Measurements from ENCODE around the gene FCMR. TPM values are rescaled to one million over a fixed set of nuclear protein-coding genes. Genes with fewer than 3 reads are reported as not detected.

FCMR gene, protein sequence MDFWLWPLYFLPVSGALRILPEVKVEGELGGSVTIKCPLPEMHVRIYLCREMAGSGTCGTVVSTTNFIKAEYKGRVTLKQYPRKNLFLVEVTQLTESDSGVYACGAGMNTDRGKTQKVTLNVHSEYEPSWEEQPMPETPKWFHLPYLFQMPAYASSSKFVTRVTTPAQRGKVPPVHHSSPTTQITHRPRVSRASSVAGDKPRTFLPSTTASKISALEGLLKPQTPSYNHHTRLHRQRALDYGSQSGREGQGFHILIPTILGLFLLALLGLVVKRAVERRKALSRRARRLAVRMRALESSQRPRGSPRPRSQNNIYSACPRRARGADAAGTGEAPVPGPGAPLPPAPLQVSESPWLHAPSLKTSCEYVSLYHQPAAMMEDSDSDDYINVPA
- total RNA-seq (2014; rRNA removed; shearing (Covaris generic)), result 0.08 and 3.2 TPM in 2 replicates

DNA sequence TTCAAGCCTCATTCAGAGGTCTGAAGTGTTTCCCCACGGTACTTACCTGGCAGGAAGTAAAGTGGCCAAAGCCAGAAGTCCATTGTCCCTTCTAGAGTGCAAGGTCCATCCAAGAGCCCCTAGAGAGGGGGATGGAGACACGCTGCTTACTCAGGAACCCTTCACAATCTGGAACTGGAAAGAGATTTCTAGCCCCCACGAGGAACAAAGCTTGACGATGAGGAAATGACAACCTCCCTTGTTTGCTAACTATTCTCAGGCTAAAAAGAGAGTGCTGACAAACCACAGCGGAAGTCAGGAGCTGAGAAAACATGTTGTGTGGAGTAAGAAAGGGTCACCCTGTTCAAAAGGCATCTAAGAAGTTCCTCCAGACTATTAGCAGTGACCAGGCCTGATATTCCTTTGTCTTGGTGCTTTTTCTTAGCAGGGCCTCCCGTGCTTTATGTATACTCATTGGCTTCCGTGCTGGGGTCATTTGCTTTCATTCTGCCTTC, at the start of gene FCMR:
TSS of gene FCMR (minus strand) at position 170 of the 494 bp plus-strand sequence. CDS start at position 83, 87 bp downstream.
- DNase-seq (ENCODE audit: low spot score), result no peak

DNA sequence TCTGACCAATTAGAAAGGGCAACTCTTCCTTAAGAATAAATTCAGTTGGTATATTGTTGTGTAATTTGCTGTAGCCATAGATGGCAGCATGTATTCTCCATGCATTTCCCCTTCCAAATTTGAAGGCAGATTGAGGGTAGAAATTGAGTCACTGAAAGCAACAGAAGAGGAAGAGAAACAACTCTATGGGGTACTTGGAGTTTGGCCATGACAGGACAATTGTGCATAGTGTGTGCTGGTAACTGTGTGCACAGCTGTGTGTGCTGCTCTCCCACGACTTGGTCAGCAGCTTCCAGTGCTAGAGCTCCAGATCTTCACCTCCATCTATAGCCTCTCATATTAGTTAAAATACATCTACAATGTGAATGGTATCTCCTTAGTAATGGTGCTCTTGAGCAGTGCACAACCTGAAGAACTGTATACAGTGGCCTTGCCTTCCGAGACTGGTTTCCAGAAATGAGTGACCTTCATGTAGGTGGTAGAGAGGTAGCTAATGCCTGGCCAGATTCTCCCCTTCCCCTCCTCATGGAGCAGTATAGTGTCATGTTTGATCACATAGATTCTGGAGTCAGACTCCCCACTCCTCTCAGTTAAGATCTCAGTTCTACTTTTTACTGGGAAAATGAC, 49.4 kb upstream of the FCMR start:
- DNase-seq (ENCODE audit: low spot score), result no peak

DNA sequence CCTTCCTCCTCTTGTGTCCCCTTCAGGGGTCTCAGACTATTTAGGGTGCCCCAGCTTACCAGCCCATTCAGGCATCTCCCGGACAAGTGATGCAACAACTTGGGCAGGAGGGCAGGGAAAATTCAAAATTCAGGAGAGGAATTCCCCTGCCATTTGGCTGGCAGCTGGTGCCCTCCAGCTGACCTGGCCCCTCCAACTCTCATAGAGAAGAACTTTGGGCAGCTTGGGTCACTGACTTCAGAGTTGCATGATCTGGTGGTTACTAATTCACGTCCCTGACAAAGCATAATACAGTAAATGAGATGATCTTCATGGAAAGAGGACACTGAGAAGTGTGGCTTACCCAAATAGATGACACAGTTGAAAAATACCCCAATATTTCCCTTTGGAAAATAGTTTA, 48.7 kb upstream of the FCMR start, which contains the start of gene FCAMR:
TSS of gene FCAMR (minus strand) at position 15 of the 400 bp plus-strand sequence. CDS start 335 bp downstream, outside the sequence.
- no peak for DNase-seq (ENCODE audit: low spot score)

DNA sequence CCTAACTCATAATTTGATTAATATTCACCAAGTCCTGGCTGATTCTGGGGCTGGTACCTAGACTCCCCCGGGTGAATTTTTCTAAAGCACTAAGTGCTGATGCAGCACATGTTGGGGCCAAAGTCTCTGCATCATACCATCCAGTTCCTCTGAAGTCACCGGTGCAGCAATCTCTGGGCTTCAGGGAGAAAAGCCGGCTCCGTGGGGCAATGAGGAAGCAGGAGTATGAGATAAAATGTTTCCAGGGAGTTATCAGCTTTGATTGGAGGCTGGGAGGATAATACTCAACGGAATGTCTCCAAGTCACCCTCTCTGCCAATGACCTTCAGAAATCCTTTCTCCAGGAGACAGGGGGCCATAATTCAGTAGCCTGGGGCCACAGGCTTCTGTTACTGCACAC, 47.3 kb upstream of the FCMR start:
- no peak for DNase-seq (ENCODE audit: low spot score)

DNA sequence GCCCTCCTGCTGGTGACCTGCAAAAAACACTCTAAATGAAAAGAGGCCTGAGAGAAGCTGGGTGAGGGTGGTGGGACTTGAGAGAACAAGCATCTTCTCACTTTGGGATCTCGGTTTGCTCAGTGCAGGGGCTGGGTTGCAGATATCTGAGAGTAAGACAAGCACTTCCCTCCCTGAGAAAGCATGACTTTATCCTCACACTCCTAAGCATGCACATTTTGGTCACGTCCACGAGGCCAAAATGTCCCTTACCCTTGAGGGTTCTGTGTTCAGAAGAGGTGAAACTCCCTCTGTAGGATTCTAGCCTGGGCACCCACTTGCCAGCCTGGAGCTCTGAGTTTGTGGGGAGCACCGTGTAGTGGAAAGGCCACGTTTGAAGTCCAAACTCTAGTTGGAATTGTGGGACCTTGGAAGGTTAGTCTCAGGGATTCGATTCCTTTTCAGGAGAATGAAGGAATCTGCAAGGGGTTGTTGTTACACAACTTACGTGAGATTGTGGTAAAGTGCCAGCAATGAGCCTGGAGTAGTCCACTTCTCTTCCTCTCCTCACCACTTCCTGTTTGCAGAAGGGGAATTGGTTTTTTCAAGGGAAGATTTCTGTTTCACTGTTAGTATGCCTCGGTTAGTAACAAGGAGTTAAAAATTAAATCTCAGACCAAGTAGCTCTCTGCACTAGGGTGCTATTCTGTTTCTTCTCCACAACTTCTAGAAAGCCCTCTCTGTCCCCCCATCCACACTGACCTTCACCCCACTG, 45.5 kb upstream of the FCMR start:
- no peak for DNase-seq (ENCODE audit: low spot score)

DNA sequence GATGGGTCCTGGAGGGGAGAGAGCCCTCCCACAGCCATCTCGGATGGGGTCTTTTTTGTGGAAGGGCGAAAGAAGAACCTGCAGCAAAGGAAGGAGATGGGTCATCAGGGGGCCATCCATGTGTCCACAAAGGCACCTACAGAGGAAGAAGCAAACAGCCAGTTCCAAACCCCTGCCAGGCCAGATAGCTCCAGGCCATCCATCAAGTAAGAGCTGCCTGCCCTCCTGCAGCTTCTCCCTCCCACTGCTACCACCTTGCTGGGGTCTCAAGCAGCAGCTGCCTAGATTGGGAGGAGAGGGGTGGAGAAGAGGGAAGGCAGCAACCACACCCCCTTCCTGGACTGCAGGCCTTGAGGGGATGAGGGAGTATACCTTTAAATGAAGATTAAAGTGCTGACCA, 44.0 kb upstream of the FCMR start:
- no peak for DNase-seq (ENCODE audit: low spot score)

DNA sequence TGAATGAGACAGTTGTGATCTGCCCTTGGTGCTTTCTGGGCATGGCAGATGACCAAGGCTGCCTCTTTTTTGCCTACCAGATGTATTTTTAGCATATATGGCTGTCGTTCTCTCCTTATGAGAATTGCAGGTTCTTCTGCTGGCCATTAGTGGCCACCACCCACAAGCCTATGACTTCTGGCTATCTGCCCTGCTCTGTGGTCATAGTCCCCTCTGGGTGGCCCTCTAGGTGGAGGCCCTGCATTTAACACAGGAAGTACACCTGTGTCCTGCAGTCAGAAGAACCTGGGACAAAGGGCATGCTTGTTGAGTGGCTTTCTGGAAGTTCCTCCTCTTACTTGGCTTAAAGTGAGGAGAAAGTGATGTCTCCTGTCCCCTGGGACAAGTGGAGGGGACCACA, 42.0 kb upstream of the FCMR start:
- DNase-seq (ENCODE audit: low spot score), result peak; percentile 71

DNA sequence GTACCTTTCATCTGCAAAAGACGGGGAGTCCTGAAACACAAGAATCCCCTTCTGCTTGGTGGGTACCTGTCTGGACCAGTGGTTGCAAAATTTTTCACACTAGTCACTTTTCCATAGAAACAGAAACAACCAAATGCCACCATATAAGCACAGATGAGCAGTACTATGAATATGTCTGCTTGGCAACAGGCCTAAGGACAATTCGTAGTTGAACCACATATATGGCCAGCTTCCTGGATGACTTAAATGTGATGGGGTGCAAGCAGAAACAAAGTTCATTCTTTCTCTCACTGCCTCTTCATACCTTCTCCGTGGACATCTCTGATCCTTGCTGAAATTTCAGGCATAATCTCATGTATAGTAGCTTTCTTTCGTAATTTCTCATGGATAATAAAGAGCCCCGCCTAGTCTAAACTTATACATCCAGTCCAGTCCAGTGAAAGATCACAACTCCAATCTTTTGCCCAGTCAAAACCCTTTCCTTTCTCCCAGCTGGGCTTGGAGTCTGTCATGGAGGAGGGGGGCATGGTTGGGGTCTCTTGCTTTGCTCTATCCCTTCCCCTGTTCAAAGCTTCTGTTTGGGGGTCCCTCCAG, 41.5 kb upstream of the FCMR start:
- DNase-seq (ENCODE audit: low spot score), result no peak

DNA sequence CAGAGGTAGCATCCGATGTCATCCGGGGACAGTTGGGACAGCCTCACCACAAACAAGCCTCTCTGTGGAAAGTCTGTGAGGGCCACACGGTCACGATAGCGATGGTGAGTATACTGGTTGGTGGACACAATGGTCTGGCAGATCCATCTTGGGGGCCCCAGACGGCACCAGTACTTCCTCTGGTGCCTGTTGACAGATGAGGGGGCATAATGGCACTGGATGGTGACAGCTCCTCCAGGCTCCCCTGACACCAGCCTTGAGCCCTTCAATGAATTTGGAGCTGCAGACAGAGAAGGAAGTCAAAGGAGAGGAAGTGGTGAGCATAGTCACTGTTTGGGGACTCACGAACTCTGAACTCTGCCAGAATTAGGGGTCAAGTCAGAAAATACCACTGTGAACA, 40.5 kb upstream of the FCMR start:
- DNase-seq (ENCODE audit: low spot score), result no peak

DNA sequence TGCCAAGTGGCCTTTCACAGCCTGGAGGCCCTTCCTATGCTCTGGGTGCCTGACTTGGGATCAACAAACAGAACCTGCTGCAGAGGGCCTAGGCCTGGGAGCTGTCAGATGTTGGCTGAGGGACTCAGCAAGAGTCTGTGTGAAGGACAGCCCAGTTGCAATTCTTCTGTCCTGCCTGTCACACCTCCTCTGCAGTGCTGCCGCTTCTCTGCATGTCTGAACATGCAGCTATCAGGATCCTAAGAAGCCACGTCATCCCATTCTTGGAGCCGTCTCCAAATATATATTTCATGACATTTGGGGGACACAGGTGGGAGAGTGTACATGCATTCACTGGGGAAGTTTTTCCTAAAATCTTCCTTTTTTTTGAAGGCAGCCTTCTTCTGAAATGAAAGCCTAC, 39.9 kb upstream of the FCMR start:
- DNase-seq (ENCODE audit: low spot score), result no peak

DNA sequence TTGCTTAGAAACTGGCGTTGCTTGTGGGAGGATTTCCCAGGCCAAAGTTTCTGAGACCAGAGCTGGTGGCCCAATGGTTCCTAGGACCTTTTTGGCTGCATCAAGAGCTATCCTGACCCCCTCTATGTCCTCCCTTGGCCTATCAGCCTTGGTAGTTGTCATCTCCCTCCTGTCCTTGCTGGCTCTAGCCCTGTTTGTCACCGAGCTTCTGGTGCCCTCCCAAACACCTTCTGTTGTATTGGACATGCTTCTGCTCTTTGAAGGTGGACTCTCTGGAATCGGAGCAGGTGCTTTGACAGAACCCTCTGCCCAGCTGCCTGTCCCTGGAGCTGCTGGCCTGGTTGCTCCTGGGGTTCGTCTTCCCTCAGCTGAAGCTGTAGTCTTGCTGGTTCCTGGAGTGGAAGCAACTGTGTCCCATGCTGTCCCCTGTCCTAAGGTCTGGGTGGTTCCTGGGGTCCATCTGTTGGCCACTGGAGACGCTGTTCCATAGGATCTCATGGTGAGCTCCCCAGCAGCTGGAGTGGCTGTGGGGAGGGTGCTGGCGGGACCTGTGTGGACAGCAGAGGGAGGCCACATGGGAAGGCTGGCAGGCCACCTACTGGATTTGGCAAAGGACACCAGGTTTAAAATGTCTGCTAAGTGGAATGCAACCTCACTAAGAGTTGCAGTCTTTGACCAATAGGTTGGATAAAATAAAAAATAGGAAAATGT, 39.1 kb upstream of the FCMR start:
- no peak for DNase-seq (ENCODE audit: low spot score)

DNA sequence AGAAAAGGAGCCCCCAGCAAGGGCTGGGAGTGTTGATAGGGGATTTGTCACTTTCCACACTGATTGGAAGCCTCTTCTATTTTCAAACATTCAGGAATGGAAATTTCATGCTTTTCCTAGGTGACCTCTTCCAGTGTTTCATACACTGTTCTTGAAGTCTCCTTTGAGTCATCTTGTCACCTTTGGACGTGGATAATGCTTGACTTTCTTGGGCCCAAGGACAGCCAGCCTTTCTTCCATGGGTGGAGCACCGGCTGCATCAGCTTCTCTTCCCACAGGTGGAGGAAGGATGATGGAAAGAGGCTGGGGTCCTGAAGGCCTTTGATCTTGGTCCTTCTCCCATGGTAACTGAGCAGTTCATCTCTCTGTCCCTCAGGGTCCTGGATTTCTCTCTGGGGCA, 36.4 kb upstream of the FCMR start:
- no peak for DNase-seq (ENCODE audit: low spot score)

DNA sequence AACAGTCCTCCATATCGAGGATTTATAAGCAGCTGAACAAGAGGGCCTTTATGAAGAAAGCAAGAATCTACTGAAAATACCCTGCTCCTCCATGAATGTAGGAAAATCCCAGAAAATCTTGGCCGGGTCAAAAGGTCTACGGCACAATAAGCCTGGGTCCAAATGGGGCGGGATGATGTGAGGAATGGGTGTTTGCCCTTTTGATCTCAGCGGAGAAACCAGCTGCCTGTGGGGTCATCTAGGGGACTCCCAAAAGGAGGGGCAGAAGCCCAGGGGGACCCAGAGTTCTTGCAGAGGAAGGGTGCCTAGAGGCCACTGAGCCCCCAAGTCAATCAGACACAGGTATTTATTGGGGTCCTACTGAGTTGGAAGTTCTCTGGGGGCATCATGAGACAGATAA, 35.9 kb upstream of the FCMR start:
- no peak for DNase-seq (ENCODE audit: low spot score)

DNA sequence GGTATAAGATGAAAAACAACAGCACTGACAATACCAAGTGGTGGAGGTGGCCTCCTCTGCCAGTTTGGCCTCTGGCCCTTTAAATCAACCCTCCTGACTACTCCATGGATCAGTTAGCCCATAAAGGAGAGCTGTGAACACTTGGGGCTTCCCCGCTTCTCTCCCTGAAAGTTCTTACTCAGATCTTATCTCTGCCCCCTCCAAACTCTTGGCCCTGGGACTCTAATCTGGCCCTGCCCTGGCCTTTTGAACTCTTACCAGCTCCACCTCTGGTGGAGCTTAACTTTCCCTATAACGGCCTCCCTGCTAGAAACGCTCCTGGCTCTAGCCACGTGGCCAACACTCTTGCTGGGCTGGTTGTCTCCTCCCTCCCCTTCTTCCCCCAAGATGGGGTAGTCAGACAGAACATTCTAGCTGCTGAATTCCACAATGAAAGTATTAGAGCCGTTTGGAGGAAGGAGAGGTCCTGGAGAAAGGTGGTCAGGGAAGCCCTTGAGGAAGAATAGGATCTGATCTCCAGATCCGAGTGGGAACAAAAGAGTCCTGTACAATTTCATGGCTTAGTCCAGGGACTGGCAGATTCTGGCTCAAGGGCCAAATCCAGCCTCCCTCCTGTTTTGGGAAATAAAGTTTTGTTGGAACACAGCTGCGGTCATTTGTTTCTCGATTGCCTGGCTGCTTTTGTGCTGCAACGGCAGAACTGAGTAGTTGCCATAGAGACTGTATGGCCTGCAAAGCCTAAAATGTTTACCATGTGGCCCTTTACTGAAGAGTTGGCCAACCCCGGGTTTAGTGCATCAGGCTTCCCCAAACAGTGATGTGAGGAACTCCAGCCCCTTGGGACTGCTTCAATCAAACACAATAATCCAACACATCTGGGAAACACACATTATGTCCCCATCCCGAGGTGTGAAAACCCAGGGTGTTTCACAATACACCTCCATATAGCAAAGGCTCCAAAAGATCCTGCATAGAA, 34.0 kb upstream of the FCMR start:
- DNase-seq (ENCODE audit: low spot score), result peak; percentile 52

DNA sequence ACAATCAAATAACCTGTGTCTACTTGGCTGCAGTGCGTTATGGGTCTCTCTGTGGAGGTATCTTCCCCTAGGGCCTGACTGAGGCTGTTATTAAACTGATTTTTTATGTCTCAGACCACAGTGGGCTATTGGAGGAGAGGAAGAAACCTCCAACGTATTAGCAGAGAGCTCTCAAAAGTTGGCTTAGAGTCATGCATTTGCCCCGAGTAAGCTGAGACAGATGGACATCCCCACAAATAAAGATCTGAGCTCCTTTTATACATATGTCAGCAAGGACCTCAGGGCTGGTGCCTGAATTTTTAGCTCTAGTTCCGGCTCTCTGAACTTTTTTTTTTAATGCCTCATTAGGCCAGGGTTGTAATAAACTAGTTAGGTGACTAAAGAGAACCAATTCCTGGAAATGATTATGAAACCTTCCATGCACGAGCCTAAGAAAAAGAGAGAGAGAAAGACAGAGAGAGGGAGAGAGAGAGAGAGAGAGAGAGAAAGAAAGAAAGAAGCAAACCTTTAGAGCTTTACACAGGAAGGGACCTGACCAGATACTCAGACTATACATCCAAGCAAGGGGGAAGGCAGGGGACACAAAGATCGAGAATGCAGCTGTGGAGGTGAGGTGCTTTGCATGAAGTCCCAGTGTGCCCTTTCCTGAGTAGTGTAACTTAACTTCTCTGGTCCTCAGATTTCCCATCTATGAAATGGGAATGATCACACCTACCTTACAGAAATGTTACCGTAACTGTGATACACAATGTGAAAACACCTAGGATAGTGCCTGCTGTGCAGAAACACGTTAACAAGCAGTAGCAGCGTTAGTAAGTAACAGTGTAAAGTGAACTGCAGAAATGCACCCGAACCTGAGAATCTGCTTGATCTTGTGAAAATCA, 33.0 kb upstream of the FCMR start:
- DNase-seq (ENCODE audit: low spot score), result no peak

DNA sequence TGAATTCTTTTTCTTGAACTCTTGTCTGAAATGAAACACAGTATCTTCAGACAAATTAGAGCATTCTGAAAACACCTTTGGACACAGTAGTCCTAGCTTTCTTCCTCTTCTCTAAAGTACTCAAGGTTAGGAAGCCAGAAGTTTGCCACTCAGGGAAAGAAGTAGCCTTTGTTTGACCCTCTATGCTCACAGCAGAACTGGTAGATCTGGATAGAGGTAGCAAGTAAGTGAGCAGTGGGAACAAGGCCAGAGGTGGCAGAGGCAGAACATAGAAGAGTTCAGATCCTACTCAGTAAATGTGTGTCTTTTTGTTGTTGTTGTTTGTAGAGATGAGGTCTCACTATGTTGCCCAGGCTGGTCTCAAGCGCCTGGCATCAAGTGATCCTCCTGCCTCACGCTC, 31.9 kb upstream of the FCMR start:
- peak; percentile 65 for DNase-seq (ENCODE audit: low spot score)

DNA sequence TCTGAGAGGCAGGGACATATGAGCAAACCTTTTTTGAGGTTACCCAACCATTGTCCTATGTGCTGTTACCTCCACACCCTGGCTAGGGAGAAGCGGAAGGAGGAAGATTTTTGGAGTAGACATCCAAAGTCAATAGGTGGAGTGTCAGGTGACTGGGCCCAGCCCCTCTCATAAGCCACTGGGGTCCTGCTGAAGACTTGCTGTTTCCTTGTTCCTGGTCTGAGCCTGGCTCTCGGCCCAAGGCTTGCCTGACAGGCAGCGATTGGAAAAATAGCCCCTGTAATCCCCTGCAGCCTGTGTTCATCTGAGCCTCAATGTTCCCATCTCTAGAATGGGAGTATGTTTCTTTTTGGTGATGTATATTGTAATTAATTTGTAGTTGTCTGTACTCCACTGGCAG, 31.4 kb upstream of the FCMR start:
- DNase-seq (ENCODE audit: low spot score), result peak; percentile 36

DNA sequence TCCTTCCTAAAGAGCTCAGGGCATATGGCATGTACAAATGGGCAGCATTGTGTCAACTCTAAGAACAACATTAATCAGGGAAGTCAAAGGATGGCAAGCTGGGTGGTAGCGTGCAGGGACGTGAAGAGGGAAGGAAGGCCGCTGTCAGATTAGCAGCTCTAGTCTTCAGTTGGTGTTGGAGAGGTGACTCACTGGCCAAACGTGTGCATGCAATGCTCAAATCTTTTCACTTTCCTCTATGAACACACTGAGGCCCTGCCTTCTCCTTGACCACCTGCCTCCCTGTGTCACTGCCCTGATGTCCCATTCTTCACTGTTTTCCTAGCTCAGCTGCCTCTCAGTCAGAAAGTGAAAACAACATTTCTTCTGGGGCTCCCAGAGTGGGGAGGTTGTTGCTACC, 30.4 kb upstream of the FCMR start:
- peak; percentile 62 for DNase-seq (ENCODE audit: low spot score)

Measured in HT-29 (cell line).